Thyroid gland (tissue), 4 donors: Measurements from ENCODE around the gene CTXN3.

ENCODE experiments used
- CTCF ChIP-seq, 6 experiments: fragments of 200-600 bp in 3 of 6; fragments of 450-650 bp in 3 of 6; sonication (generic) in 3 of 6; IDR thresholded peaks; one replicate each; pipeline ENCODE4 v1.5.1; 2016 to 2019; ENCODE audit warnings: antibody characterized with exemption in 6 of 6, mild to moderate bottlenecking in 2 of 6, inconsistent platforms in 1 of 6, moderate library complexity in 1 of 6
- POLR2A ChIP-seq, 2 donors: fragments of 450-650 bp; IDR thresholded peaks; one replicate each; pipeline ENCODE4 v1.6.1; 2017; ENCODE audit warnings: antibody characterized with exemption in 2 of 2, mild to moderate bottlenecking in 2 of 2, moderate library complexity in 1 of 2

GRCh38 chr5:127599847-127600246 is 49.0 kb upstream of the CTXN3 start:
- TF ChIP-seq CTCF (IDR thresholded peaks at IDR 0.05): no peak
- TF ChIP-seq POLR2A (IDR thresholded peaks at IDR 0.05): no peak
